PC-3 (cell line): Measurements from ENCODE around the gene FBLN1.

Source experiments
- CTCF ChIP-seq: fragments of 300-600 bp; sonication (generic); conservative IDR thresholded peaks from 2 replicates; pipeline ENCODE4 v1.5.1; 2017; ENCODE audit warnings: antibody characterized with exemption, low read depth, mild to moderate bottlenecking, low read length
- EZH2 ChIP-seq: fragments of 300-600 bp; sonication (generic); IDR thresholded peaks from one replicate; pipeline ENCODE4 v1.6.1; 2017; ENCODE audit warnings: antibody characterized with exemption, mild to moderate bottlenecking, low read length; ENCODE audit not compliant: unreplicated experiment

DNA sequence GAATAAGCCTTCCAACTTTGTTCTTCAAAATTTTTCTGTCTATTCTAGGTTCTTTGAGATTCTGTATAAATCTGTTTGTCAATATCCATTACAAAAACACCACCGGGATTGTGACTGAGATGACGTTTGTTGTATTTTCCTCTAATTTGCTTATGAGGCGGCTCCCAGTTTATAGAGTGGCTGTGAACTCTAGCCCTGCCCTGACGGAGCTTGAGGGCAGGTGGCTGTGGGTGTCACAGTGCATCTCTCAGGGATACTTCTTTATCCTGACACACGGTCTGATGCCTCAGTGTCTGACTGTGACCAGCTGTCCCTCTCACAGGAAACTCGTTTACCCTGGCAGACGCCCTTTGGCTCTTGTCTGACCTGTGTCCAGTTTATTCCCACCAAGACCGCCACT, 115.3 kb downstream of the FBLN1 start:
- no peak for TF ChIP-seq CTCF
- no peak for TF ChIP-seq EZH2
